ENCODE measurements around the gene EFCAB13.

GRCh38 chr17:47279062-47279801 lies 44.5 kb upstream of the EFCAB13 start:
- TF ChIP-seq CTCF (IDR thresholded peaks at IDR 0.05 in 4 of 5, conservative IDR thresholded peaks at IDR 0.05 in 1 of 5) (no peak), POLR2A (IDR thresholded peaks at IDR 0.05) (peak in 1 of 2 donors; percentile 19)

All from gastrocnemius medialis (tissue), 4 donors.